Type B pancreatic cell (in vitro differentiated cells): Measurements from ENCODE around the gene ZNF423. TPM values are rescaled to one million over a fixed set of nuclear protein-coding genes. Genes with fewer than 3 reads are reported as not detected.

Source experiments
- DNase-seq: peaks from one replicate; pipeline ENCODE4 v3.0.0; 2021; ENCODE audit warnings: mixed read lengths; ENCODE audit not compliant: unreplicated experiment; ENCODE audit errors: extremely low spot score
- H3K27ac Mint-ChIP-seq: 2 replicates; pipeline ENCODE4 v1.8.0; 2021; ENCODE audit warnings: mild to moderate bottlenecking, mixed read lengths
- H3K27me3 Mint-ChIP-seq: 2 replicates; pipeline ENCODE4 v1.8.0; 2021; ENCODE audit warnings: mixed read lengths
- H3K36me3 Mint-ChIP-seq: 2 replicates; pipeline ENCODE4 v1.8.0; 2021; ENCODE audit warnings: mixed read lengths
- H3K4me1 Mint-ChIP-seq: one replicate; pipeline ENCODE4 v1.8.0; 2021; ENCODE audit warnings: mixed read lengths; ENCODE audit not compliant: unreplicated experiment
- H3K4me3 Mint-ChIP-seq: 2 replicates; pipeline ENCODE4 v1.8.0; 2021; ENCODE audit warnings: mild to moderate bottlenecking, mixed read lengths
- H3K9me3 Mint-ChIP-seq: 2 replicates; pipeline ENCODE4 v1.8.0; 2021; ENCODE audit warnings: mixed read lengths
- total RNA-seq: library from RNA; stranded (reverse); gene quantifications from 2 replicates; pipeline ENCODE4 v1.2.1, GENCODE V29; 2021; ENCODE audit warnings: low replicate concordance
- TF ChIP-seq, protein P1 (sequence below): fragments of 200-600 bp; sonication (generic); conservative IDR thresholded peaks from 2 replicates; pipeline ENCODE4 v1.5.0; 2021; ENCODE audit warnings: antibody characterized with exemption, mild to moderate bottlenecking

Gene ZNF423
- total RNA-seq, 1 donor from 2014 or later: 72.6 TPM

DNA sequence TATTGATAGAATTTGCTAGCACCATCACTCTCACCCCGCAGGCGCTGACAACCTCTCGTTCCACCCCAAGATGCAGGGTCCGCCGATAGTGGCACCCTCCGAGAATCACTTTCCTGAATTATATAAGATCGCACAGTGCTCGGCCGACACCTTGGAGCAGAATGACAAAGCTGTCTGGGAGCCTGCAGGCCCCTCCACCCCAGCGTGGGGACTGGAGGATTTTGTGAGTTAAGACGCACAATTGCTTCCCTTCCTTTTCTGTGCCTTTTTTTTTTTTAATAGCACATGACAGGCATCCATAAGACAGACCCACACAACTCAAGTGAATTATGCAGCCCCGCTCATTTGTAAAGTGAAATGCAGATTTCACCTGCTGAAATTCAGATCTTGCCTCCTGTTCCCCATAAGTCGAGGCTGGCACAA, 327.0 kb downstream of the ZNF423 start:
- TF ChIP-seq, protein P1, sequence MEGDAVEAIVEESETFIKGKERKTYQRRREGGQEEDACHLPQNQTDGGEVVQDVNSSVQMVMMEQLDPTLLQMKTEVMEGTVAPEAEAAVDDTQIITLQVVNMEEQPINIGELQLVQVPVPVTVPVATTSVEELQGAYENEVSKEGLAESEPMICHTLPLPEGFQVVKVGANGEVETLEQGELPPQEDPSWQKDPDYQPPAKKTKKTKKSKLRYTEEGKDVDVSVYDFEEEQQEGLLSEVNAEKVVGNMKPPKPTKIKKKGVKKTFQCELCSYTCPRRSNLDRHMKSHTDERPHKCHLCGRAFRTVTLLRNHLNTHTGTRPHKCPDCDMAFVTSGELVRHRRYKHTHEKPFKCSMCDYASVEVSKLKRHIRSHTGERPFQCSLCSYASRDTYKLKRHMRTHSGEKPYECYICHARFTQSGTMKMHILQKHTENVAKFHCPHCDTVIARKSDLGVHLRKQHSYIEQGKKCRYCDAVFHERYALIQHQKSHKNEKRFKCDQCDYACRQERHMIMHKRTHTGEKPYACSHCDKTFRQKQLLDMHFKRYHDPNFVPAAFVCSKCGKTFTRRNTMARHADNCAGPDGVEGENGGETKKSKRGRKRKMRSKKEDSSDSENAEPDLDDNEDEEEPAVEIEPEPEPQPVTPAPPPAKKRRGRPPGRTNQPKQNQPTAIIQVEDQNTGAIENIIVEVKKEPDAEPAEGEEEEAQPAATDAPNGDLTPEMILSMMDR: no peak
- no peak overlapping the region for H3K27ac Mint-ChIP-seq
- peaks cover 3% of the 10 kb centered on the region for H3K36me3 Mint-ChIP-seq
- DNase-seq: no peak
- peaks cover 55% of the 10 kb centered on the region for H3K4me1 Mint-ChIP-seq
- peaks cover 29% of the 10 kb centered on the region for H3K27me3 Mint-ChIP-seq
- H3K9me3 Mint-ChIP-seq: no peaks in the 10 kb centered on the region
- peak overlapping the region; percentile 66 for H3K4me3 Mint-ChIP-seq

DNA sequence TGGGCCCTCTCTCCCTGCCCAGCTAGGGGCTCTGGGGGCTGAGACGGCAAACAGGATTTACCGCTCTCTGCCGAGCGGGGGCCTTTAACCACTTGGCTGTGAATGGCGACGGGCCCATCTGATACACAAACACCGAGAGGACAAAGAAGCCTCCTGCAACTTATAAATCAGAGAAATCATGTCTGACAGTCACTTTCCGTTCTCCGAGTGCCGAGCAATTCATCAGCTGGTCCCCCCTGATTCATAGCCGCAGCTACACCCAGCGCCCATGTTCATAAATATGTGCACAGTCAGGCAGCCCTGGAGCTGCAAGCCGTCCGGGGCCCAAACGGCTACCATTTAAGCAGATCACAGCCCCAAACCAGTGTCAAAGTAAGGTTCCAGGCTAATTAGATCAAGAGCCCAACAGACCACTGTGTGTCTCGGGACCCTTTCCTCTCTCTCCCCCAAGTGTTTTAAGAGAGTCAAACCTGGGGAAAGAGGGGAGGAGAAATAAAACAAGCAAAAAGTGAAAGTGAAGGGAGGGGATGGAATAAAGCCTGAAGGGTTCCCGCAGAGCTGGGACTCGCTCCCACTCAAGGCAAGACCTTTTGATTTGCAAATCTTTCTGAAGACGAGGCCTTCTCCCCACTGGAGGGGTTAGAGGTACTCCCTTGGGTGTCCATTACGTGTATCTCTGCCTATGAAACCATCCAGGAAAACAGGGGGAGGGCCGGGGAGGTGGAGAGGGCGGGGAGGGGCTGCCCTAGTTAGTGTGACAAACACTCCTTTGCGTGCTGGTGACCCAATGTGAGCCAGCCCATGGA, 327.6 kb downstream of the ZNF423 start:
- H3K4me3 Mint-ChIP-seq: peak overlapping the region; percentile 66
- peaks cover 51% of the 10 kb centered on the region for H3K4me1 Mint-ChIP-seq
- H3K27ac Mint-ChIP-seq: peak overlapping the region; percentile 12
- no peak for DNase-seq
- TF ChIP-seq, protein P1: no peak
- H3K36me3 Mint-ChIP-seq: peaks cover under 1% of the 10 kb centered on the region
- H3K27me3 Mint-ChIP-seq: peaks cover 25% of the 10 kb centered on the region
- H3K9me3 Mint-ChIP-seq: no peaks in the 10 kb centered on the region

DNA sequence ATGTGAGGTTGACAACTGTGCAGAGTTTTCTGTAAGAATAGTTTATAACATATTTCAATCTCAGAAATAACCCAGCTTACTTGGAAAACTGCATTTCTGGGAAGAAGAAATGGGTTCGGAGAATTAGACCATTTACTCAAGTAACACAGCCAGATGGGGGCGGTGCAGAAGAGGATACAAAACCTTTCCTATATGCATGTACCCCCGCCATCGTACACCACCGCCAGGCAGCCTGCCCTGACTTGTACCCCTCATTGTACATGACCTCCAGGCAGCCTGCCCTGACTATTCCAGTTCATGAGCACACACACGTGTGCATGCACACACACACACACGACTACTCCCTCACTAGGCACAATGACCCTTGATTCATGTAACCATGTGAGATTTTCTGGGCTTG, 328.3 kb downstream of the ZNF423 start:
- Mint-ChIP-seq H3K4me3 (peak overlapping the region; percentile 66), H3K27ac (peak overlapping the region; percentile 12), H3K9me3 (no peaks in the 10 kb centered on the region), H3K4me1 (peaks cover 45% of the 10 kb centered on the region), H3K36me3 (peaks cover 2% of the 10 kb centered on the region), H3K27me3 (peaks cover 22% of the 10 kb centered on the region)
- no peak for DNase-seq
- TF ChIP-seq, protein P1: no peak

DNA sequence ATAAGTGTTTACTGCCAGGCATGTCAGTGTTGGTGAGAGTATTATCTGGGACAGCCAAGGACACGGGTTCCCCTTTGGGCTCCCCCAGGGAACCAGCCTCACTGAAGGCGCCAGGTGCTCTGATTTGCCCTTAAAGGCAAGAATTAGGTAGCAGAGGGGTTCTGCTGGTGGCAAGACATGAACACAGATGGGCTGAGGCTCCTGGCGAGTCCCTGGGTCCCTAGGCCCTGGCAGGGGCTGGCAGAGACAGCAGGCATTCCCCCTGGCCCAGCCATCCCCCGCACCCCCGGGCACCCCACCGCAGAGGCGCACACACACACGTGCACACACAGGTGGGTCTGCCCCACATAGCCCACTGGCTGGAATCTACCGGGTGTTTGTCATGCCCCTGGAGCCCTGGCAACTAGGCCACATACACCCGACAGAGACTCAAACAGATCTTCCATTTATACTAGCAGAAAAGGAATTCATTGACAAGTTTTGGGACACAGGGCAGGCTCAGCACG, 329.0 kb downstream of the ZNF423 start:
- DNase-seq: no peak
- Mint-ChIP-seq H3K9me3 (no peaks in the 10 kb centered on the region), H3K4me1 (peaks cover 42% of the 10 kb centered on the region), H3K27ac (no peak overlapping the region), H3K4me3 (no peak overlapping the region), H3K27me3 (peaks cover 22% of the 10 kb centered on the region), H3K36me3 (peaks cover 7% of the 10 kb centered on the region)
- TF ChIP-seq, protein P1: no peak

DNA sequence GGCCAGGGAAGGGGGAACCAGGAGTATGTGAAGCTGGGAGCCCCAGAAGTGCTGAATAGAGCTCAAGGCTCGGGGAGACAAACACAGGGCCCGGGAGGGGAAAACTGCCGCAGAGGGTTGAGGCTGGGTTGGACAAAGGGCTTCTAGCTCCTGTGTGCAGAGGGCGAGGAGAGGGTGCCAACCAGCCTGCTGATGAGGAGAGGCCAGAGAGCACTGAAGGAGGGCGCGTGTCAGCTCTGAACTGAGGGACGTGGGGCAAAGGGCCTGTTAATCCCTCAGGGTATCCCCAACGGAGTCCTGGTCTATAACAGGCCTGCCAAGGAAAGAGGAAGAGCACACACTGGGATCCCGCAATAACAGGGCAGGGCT, 331.0 kb downstream of the ZNF423 start:
- Mint-ChIP-seq H3K9me3 (no peaks in the 10 kb centered on the region), H3K27ac (no peak overlapping the region), H3K27me3 (peaks cover 7% of the 10 kb centered on the region), H3K4me3 (no peak overlapping the region), H3K4me1 (peaks cover 24% of the 10 kb centered on the region), H3K36me3 (peaks cover 13% of the 10 kb centered on the region)
- no peak for DNase-seq
- TF ChIP-seq, protein P1: no peak
